SK-N-MC (cell line): ENCODE measurements around the gene HDAC7.

Experiments used
- DNase-seq: peaks from one replicate; pipeline ENCODE4 v3.0.0-alpha.2; 2011; ENCODE audit warnings: low read depth, low spot score
- H3K27ac ChIP-seq: fragments of 200-600 bp; sonication (generic); 2 replicates; pipeline ENCODE4 v1.5.1; 2016; ENCODE audit warnings: mixed run types
- H3K36me3 ChIP-seq: fragments of 200-600 bp; sonication (generic); 2 replicates; pipeline ENCODE4 v1.6.1; 2017; ENCODE audit warnings: antibody characterized with exemption, low read length, mixed read lengths; ENCODE audit not compliant: insufficient read depth
- H3K4me3 ChIP-seq: fragments of 200-600 bp; sonication (generic); 2 replicates; pipeline ENCODE4 v1.5.1; 2016
- H3K9ac ChIP-seq: fragments of 200-600 bp; sonication (generic); 2 replicates; pipeline ENCODE4 v1.8.0; 2017; ENCODE audit warnings: mixed run types, mixed read lengths; ENCODE audit not compliant: insufficient read length
- H3K9me3 ChIP-seq: fragments of 200-600 bp; sonication (generic); 2 replicates; pipeline ENCODE4 v1.6.1; 2017; ENCODE audit warnings: low read depth, mild to moderate bottlenecking, antibody characterized with exemption, low read length, moderate library complexity, mixed read lengths
- EZH2 ChIP-seq: fragments of 200-600 bp; sonication (generic); IDR thresholded peaks from one replicate; pipeline ENCODE4 v1.6.1; 2017; ENCODE audit warnings: antibody characterized with exemption
- FOXP2 ChIP-seq: optimal IDR thresholded peaks from 2 replicates; pipeline ENCODE3; 2011; ENCODE audit warnings: mild to moderate bottlenecking, moderate library complexity; ENCODE audit not compliant: insufficient read depth; ENCODE audit errors: extremely low read length, control extremely low read depth
- POLR2AphosphoS5 ChIP-seq: IDR thresholded peaks from 2 replicates; pipeline ENCODE4 v1.6.1; 2012; ENCODE audit warnings: mild to moderate bottlenecking, low read depth, low read length, borderline replicate concordance

Gene HDAC7

DNA sequence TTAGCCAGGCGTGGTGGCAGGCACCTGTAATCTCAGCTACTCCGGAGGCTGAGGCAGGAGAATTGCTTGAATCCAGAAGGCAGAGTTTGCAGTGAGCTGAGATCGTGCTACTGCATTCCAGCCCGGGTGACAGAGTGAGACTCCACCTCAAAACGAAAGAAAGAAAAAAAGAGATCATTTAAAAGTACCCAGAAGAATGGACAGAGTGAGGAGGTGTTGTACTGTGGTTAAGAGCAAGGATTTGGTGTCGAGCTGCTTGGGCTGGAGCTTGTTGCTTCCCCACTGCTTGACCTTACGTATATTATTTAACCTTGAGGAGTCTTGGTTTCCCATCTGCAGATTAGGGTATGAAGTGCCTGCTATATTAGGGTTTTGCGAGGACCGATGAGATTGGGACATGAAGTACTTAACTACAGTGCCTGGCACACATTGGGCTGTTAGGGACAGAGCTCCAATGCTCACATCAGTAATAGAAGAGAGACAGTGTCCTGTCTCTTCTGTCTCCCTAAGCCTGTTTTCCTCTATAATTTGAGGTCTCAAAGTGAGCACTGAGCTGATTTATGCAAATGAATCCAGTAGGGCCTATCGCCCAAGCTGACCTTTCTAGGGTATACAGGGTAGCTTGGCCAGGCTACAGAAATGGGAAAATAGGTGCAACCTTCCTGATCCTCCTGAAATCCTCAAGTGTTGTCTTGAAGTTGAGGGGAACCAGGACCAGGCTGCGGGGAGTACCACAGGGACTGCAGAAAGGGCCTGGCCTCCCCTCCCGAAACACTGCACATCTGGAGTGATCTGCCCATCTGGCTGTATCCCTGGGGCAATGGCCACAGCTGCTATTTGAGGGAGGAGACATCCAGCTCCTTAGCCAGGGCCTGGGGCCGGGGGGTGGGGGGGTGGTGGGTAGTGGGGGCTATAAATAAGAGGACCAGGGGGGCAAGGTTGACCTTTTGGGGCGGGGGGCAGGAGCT lies 8.6 kb upstream of the HDAC7 start:
- no peaks in the 10 kb centered on the region for H3K36me3 ChIP-seq
- H3K27ac ChIP-seq: peak overlapping the region; percentile 73; the same call in 1 of the 2 replicates
- TF ChIP-seq FOXP2 (no peak), EZH2 (no peak), POLR2AphosphoS5 (no peak)
- no peaks in the 10 kb centered on the region for H3K9me3 ChIP-seq
- no peak overlapping the region for H3K9ac ChIP-seq
- DNase-seq: no peak
- H3K4me3 ChIP-seq: peak overlapping the region; percentile 14; the same call in 1 of the 2 replicates

DNA sequence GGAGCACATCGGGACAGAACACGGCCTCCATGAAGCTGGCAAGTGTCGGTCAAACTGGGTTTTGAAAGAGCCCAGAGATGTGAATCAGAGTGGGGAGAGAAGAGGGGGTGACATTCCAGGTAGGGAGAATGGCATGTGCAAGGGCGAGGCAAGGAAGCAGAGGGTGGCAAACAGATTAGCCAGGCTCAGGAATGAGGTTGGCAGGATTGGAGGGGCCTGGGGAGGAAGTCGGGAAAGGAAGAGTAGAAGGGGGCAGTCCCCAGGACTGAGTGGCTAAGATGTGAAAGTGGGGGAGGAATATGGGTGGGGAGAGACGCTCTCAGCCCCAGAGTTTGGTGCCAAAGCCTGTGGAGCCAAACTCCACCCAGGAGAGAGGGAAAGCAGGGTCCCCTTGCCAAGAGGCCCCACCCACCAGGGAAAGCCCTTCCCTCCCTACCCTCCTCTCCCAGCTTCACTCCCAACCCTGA lies 5.5 kb upstream of the HDAC7 start:
- H3K9me3 ChIP-seq: no peaks in the 10 kb centered on the region
- H3K36me3 ChIP-seq: no peaks in the 10 kb centered on the region
- TF ChIP-seq POLR2AphosphoS5: no peak
- no peak for TF ChIP-seq FOXP2
- TF ChIP-seq EZH2: no peak
- no peak overlapping the region for H3K4me3 ChIP-seq
- no peak for DNase-seq
- H3K9ac ChIP-seq: no peak overlapping the region
- H3K27ac ChIP-seq: no peak overlapping the region

- H3K27ac ChIP-seq: no peak overlapping the region
- H3K4me3 ChIP-seq: no peak overlapping the region
- TF ChIP-seq POLR2AphosphoS5 (no peak), EZH2 (no peak), FOXP2 (no peak)
- H3K9ac ChIP-seq: no peak overlapping the region
- no peak for DNase-seq
- no peaks in the 10 kb centered on the region for H3K9me3 ChIP-seq
- H3K36me3 ChIP-seq: no peaks in the 10 kb centered on the region
Measured at GRCh38 chr12:47824635-47825034, 4.9 kb upstream of the HDAC7 start.

- TF ChIP-seq POLR2AphosphoS5: no peak
- TF ChIP-seq EZH2: no peak
- TF ChIP-seq FOXP2: no peak
- H3K27ac ChIP-seq: no peak overlapping the region
- no peak overlapping the region for H3K9ac ChIP-seq
- no peaks in the 10 kb centered on the region for H3K36me3 ChIP-seq
- no peak for DNase-seq
- H3K9me3 ChIP-seq: no peaks in the 10 kb centered on the region
- H3K4me3 ChIP-seq: no peak overlapping the region
Measured at GRCh38 chr12:47824198-47824597, 4.5 kb upstream of the HDAC7 start.

DNA sequence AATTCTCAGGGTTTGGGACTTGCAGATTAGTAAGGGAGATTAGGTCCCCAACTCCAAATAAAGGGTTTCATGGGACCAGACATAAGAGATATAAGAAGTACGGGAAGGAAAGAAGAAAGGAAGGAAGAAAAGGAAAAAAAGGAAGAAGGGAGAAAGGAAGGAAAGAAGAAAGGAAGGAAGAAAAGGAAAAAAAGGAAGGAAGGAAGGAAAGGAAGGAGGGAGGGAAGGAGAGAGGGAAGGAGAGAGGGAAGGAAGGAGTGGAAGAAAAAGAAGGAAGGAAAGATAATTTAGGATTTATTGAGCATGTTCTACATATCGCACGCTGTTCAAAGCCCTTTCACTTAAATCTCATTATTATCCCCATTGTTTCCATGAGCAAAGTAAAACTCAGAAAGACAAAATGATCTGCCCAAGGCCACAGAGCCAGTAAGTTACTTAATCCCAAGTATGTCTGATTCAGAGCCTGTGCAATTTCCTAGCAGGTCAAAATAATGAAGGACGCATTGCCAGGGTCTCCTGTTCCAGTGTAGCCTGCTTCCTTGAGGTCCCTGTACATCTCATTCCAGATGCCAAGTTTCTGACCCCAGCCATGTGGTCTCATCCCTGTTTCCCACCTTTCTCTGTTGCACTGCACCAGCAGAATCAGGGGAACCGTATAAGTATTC lies 3.9 kb upstream of the HDAC7 start:
- Histone ChIP-seq H3K9ac (no peak overlapping the region), H3K36me3 (no peaks in the 10 kb centered on the region), H3K9me3 (no peaks in the 10 kb centered on the region), H3K27ac (no peak overlapping the region), H3K4me3 (no peak overlapping the region)
- TF ChIP-seq EZH2 (no peak), POLR2AphosphoS5 (no peak), FOXP2 (no peak)
- no peak for DNase-seq

GRCh38 chr12:47822863-47823262 lies 3.2 kb upstream of the HDAC7 start:
- Histone ChIP-seq H3K9ac (no peak overlapping the region), H3K36me3 (no peaks in the 10 kb centered on the region), H3K27ac (no peak overlapping the region), H3K9me3 (no peaks in the 10 kb centered on the region), H3K4me3 (no peak overlapping the region)
- no peak for TF ChIP-seq FOXP2
- TF ChIP-seq EZH2: no peak
- TF ChIP-seq POLR2AphosphoS5: no peak
- DNase-seq: no peak

DNA sequence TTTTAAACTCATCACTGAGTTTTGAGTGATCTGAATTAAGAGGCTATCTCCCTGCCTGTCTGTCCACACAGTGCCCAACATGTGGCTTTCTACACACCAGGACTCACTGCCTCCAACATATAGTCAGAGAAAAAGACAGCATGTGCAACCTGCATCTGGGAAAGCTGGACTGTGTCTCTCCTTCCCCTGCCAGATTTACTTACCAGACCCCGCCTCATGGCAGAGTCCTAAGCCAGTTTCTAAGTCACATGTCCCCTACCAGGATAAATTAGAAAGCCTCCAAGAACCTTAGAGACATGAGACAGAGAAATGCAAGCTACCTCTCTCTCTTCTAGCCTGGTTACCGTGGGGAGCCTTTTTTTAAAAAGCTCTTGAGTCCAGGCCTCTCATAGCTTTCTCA lies 2.7 kb upstream of the HDAC7 start:
- Histone ChIP-seq H3K9me3 (no peaks in the 10 kb centered on the region), H3K4me3 (no peak overlapping the region), H3K9ac (no peak overlapping the region), H3K27ac (no peak overlapping the region), H3K36me3 (no peaks in the 10 kb centered on the region)
- TF ChIP-seq POLR2AphosphoS5: no peak
- no peak for TF ChIP-seq FOXP2
- no peak for TF ChIP-seq EZH2
- no peak for DNase-seq

DNA sequence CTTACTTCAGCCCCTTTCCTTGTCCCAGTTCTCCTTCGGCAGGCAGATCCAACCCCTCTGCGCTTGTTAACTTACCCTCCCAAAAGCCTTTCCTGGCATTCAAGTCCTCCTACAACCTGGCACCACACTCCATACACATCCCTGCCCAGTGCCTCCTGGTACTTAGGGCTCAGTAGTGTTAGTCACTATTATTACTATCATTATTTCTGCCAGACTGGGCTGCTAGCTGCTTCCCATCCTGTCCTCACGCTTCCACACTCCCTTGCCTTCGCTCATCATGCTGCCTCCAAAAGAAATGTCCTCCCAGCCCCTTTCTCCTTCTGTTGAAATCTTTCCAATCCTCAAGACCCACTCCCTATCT lies 1.6 kb upstream of the HDAC7 start:
- Histone ChIP-seq H3K36me3 (no peaks in the 10 kb centered on the region), H3K9ac (no peak overlapping the region), H3K4me3 (no peak overlapping the region), H3K27ac (peak overlapping the region; percentile 81), H3K9me3 (no peaks in the 10 kb centered on the region)
- TF ChIP-seq POLR2AphosphoS5: no peak
- TF ChIP-seq EZH2: no peak
- TF ChIP-seq FOXP2: no peak
- no peak for DNase-seq
